Endothelial cell of umbilical vein (primary cell): Measurements from ENCODE around the gene SYNGR3. TPM values are rescaled to one million over a fixed set of nuclear protein-coding genes. Genes with fewer than 3 reads are reported as not detected.

Experiments used
- BruUV-seq: library from RNA; stranded (reverse); fragments of 400-500 nt; replicated peaks from 2 replicates; lab custom pipeline; 2021; lab: Mats Ljungman, UMichigan
- CTCF ChIA-PET: fragments of 300-600, 350-600 bp; sonication (Branson Sonifier 250); formaldehyde crosslinking; loops from one replicate; lab custom pipeline; 2021; ENCODE audit warnings: antibody characterized with exemption, inconsistent platforms; lab: Charles Lee
- POLR2A ChIA-PET: fragments of 300-600, 350-600 bp; sonication (Branson Sonifier 250); formaldehyde crosslinking; loops from one replicate; lab custom pipeline; 2021; ENCODE audit warnings: antibody characterized with exemption, inconsistent platforms; lab: Charles Lee
- DNase-seq: peaks from one replicate; pipeline ENCODE4 v3.0.0-alpha.2; 2011; ENCODE audit warnings: low read depth, low spot score
- FAIRE-seq: peaks from 2 replicates; lab custom pipeline; 2011; peaks lifted over from hg19 to GRCh38; lab: Jason Lieb, UNC
- H2AFZ ChIP-seq: 2 replicates; pipeline ENCODE4 v1.6.0; 2012; ENCODE audit warnings: low read depth, low read length, control low read depth, inconsistent platforms
- H3K27ac ChIP-seq: 2 replicates; pipeline ENCODE4 v1.5.1; 2011; ENCODE audit warnings: low read depth, mild to moderate bottlenecking, control low read depth, low read length, moderate library complexity; ENCODE audit not compliant: insufficient read depth
- H3K27me3 ChIP-seq, 2 experiments: 2 replicates each; pipeline versions ENCODE4 v1.6.0 to v1.6.1; 2011; ENCODE audit warnings: low read length in 2 of 2, mixed read lengths in 1 of 2; ENCODE audit not compliant: control insufficient read depth in 2 of 2, insufficient read depth in 2 of 2
- H3K36me3 ChIP-seq, 2 experiments: 2 replicates in 1 of 2; 3 replicates in 1 of 2; pipeline ENCODE4 v1.5.1; 2011; ENCODE audit warnings: low read length in 2 of 2, mild to moderate bottlenecking in 1 of 2, moderate library complexity in 1 of 2; ENCODE audit not compliant: control insufficient read depth in 2 of 2, insufficient read depth in 2 of 2; ENCODE audit errors: extremely low read depth in 1 of 2
- H3K4me1 ChIP-seq: 3 replicates; pipeline ENCODE4 v1.5.1; 2011; ENCODE audit warnings: mild to moderate bottlenecking, low read length; ENCODE audit not compliant: control insufficient read depth, insufficient read depth; ENCODE audit errors: extremely low read depth
- H3K4me2 ChIP-seq: 2 replicates; pipeline ENCODE4 v1.6.1; 2011; ENCODE audit warnings: low read length, control low read depth, mixed read lengths; ENCODE audit not compliant: insufficient read depth
- H3K4me3 ChIP-seq, 3 experiments: fragments of 200-600 bp in 1 of 3; sonication (generic), shearing (Covaris generic) in 1 of 3; replicated peaks in 1 of 3; 2 replicates each; pipeline ENCODE4 v1.5.1; 2011 to 2016; ENCODE audit warnings: control low read depth in 3 of 3, low read length in 3 of 3, mild to moderate bottlenecking in 2 of 3, inconsistent platforms in 1 of 3, low read depth in 1 of 3, moderate library complexity in 1 of 3; ENCODE audit not compliant: insufficient read depth in 1 of 3
- H3K79me2 ChIP-seq: 2 replicates; pipeline ENCODE4 v1.6.0; 2012; ENCODE audit warnings: low read length, inconsistent platforms; ENCODE audit not compliant: control insufficient read depth, insufficient read depth
- H3K9ac ChIP-seq: replicated peaks from 2 replicates; pipeline ENCODE3; 2011; ENCODE audit warnings: low read length, control low read depth; ENCODE audit not compliant: insufficient read depth; ENCODE audit errors: extremely low read depth
- H3K9me1 ChIP-seq: replicated peaks from 3 replicates; pipeline ENCODE4 v1.6.0; 2011; ENCODE audit warnings: mild to moderate bottlenecking, low read length; ENCODE audit not compliant: control insufficient read depth, insufficient read depth; ENCODE audit errors: extremely low read depth
- H3K9me3 ChIP-seq: replicated peaks from 2 replicates; pipeline ENCODE4 v1.5.1; 2012; ENCODE audit warnings: low read length, inconsistent platforms; ENCODE audit not compliant: control insufficient read depth, insufficient read depth
- H4K20me1 ChIP-seq: replicated peaks from 2 replicates; pipeline ENCODE3; 2011; ENCODE audit warnings: mild to moderate bottlenecking, low read length; ENCODE audit not compliant: control insufficient read depth, insufficient read depth; ENCODE audit errors: extremely low read depth
- EZH2 ChIP-seq: IDR thresholded peaks from 2 replicates; pipeline ENCODE4 v1.6.1; 2012; ENCODE audit warnings: borderline replicate concordance, low read depth, mild to moderate bottlenecking, moderate library complexity, low read length, inconsistent platforms; ENCODE audit not compliant: severe bottlenecking
- FOS ChIP-seq: IDR thresholded peaks from 2 replicates; pipeline ENCODE4 v1.6.1; 2011; ENCODE audit warnings: mild to moderate bottlenecking, low read length, moderate library complexity, borderline replicate concordance; ENCODE audit not compliant: insufficient read depth
- GATA2 ChIP-seq: IDR thresholded peaks from 2 replicates; pipeline ENCODE4 v1.7.0; 2011; ENCODE audit warnings: low read depth, mild to moderate bottlenecking, moderate library complexity, mixed read lengths, low read length; ENCODE audit not compliant: insufficient read length, insufficient read depth
- JUN ChIP-seq: IDR thresholded peaks from 2 replicates; pipeline ENCODE4 v1.6.1; 2011; ENCODE audit warnings: borderline replicate concordance, low read depth; ENCODE audit not compliant: insufficient read length, insufficient read depth
- MYC ChIP-seq: IDR thresholded peaks from one replicate; pipeline ENCODE4 v1.6.1; 2011; ENCODE audit warnings: mild to moderate bottlenecking, low read depth, low read length
- POLR2A ChIP-seq: IDR thresholded peaks from 2 replicates; pipeline ENCODE4 v1.6.1; 2012; ENCODE audit warnings: low read depth, mild to moderate bottlenecking, control low read depth, low read length
- POLR2AphosphoS5 ChIP-seq: IDR thresholded peaks from 2 replicates; pipeline ENCODE4 v1.6.1; 2012; ENCODE audit warnings: low read depth, mild to moderate bottlenecking, control low read depth, low read length, moderate library complexity; ENCODE audit not compliant: insufficient read depth
- dilution Hi-C: fragments of 300-500 bp; cut with MboI; formaldehyde crosslinking; loops from one replicate; pipeline ENCODE4 v1.15.0; 2019; ENCODE audit warnings: low sequenced_read_pairs; ENCODE audit not compliant: extremely low pct_ligation_motif_present
- intact Hi-C: fragments of 100-400 bp; cut with micrococcal nuclease; formaldehyde crosslinking; loops from one replicate; pipeline ENCODE4 v1.10.0; 2022
- polyA plus RNA-seq, 4 experiments: library from polyadenylated mRNA; depleted of rRNA in 3 of 4; stranded (reverse) in 3 of 4; unstranded in 1 of 4; fragments of >200 nt; gene quantifications; 2 replicates each; pipeline versions ENCODE4 v1.2.1 to v1.2.3, GENCODE V29; 2011 to 2012; ENCODE audit warnings: missing spikeins in 1 of 4
- total RNA-seq: library from RNA; stranded (reverse); gene quantifications from 2 replicates; pipeline ENCODE4 v1.2.3, GENCODE V29; 2021
- TF ChIP-seq, protein P1 (sequence below), 2 donors: IDR thresholded peaks; 1 replicate in 1 of 2; 2 replicates in 1 of 2; pipeline ENCODE4 v1.5.1; 2011; ENCODE audit warnings: low read length in 2 of 2, mild to moderate bottlenecking in 2 of 2, moderate library complexity in 2 of 2, control low read depth in 1 of 2, inconsistent platforms in 1 of 2, low read depth in 1 of 2; ENCODE audit not compliant: insufficient read depth in 1 of 2; ENCODE audit errors: extremely low read depth in 1 of 2

The SYNGR3 gene
- total and polyA plus RNA-seq, 2 donors (not counting 3 experiments of a cell fraction or from before 2014, with no cell fraction given) = 0.95 to 1.4 TPM

DNA sequence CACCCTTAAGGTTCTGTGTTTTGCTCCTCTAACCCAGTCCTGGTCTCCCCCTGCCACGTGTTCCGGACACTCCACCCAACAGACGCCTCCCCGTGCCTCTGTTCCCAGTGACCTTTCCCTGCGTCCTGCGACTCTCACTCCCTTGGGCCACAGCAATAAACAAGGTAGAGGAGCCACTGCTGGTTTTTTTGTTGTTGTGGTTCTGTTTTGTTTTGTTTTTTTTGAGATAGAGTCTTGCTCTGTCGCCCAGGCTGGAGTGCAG, 26.1 kb downstream of the SYNGR3 start:
- no peak overlapping the region for H3K9ac ChIP-seq
- no peaks in the 10 kb centered on the region for H3K36me3 ChIP-seq
- no peak for TF ChIP-seq GATA2
- no peak for TF ChIP-seq MYC
- TF ChIP-seq EZH2 = no peak
- H3K9me1 ChIP-seq = no peaks in the 10 kb centered on the region
- FAIRE-seq (no peak), DNase-seq (no peak)
- no peak overlapping the region for H3K4me2 ChIP-seq
- no peaks in the 10 kb centered on the region for H4K20me1 ChIP-seq
- intact Hi-C loops = no loop called here
- BruUV-seq = no TSS peak
- CTCF ChIA-PET = interaction anchor here (0.8 to 8.9 kb wide), 9 partner anchors 8 to 131 kb away, joined by 3 to 137 read pairs (median 4); no protein-coding TSS in a partner anchor
- no peak overlapping the region for H2AFZ ChIP-seq
- H3K79me2 ChIP-seq = no peaks in the 10 kb centered on the region
- H3K4me1 ChIP-seq = peaks cover 6% of the 10 kb centered on the region
- H3K9me3 ChIP-seq = no peaks in the 10 kb centered on the region
- H3K27ac ChIP-seq = no peak overlapping the region
- dilution Hi-C loops = no loop called here
- POLR2A ChIA-PET = no interaction called here
- H3K4me3 ChIP-seq = no peak overlapping the region
- peaks cover 4 to 11% of the 10 kb centered on the region in 2 experiments for H3K27me3 ChIP-seq

DNA sequence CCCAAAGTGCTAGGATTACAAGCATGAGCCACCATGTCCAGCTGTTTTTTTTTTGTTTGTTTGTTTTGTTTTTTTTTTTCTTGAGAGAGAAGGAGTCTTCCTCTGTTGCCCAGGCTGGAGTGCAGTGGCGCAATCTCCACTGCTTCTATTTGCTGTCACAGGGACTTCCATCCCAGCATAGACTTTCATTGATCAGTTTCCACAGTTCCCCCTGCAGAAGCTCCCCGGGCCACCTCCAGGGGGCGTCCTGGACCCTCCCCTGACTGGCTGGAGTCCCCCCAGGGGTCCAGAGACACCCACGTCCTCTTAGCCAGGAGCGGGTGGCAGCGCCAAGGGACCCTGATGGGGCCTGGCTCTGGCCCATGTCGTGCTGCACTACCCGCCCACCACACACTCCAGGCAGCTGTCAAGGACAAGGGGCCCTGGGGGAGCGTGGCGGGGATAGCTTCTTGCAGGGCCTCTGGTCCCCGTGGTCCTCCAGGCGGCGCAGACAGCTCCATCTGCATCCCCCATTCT, 26.7 kb downstream of the SYNGR3 start:
- Histone ChIP-seq H3K9ac (no peak overlapping the region), H3K9me1 (no peaks in the 10 kb centered on the region), H4K20me1 (no peaks in the 10 kb centered on the region), H3K4me3 (no peak overlapping the region), H3K4me2 (no peak overlapping the region), H3K9me3 (no peaks in the 10 kb centered on the region), H3K36me3 (no peaks in the 10 kb centered on the region), H3K27ac (no peak overlapping the region), H3K4me1 (peaks cover 6% of the 10 kb centered on the region), H2AFZ (no peak overlapping the region), H3K79me2 (no peaks in the 10 kb centered on the region), H3K27me3 (peaks cover 4 to 11% of the 10 kb centered on the region in 2 experiments)
- FAIRE-seq (no peak), DNase-seq (no peak)
- TF ChIP-seq JUN = no peak
- no peak for TF ChIP-seq POLR2AphosphoS5
- TF ChIP-seq EZH2 = no peak
- TF ChIP-seq, protein P1, sequence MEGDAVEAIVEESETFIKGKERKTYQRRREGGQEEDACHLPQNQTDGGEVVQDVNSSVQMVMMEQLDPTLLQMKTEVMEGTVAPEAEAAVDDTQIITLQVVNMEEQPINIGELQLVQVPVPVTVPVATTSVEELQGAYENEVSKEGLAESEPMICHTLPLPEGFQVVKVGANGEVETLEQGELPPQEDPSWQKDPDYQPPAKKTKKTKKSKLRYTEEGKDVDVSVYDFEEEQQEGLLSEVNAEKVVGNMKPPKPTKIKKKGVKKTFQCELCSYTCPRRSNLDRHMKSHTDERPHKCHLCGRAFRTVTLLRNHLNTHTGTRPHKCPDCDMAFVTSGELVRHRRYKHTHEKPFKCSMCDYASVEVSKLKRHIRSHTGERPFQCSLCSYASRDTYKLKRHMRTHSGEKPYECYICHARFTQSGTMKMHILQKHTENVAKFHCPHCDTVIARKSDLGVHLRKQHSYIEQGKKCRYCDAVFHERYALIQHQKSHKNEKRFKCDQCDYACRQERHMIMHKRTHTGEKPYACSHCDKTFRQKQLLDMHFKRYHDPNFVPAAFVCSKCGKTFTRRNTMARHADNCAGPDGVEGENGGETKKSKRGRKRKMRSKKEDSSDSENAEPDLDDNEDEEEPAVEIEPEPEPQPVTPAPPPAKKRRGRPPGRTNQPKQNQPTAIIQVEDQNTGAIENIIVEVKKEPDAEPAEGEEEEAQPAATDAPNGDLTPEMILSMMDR (IDR thresholded peaks at IDR 0.05; ENCODE audit: extremely low read depth in 1 of 2, insufficient read depth in 1 of 2, low read depth in 1 of 2, low read length in 2 of 2) = peak; percentile 55 to 66
- TF ChIP-seq MYC = no peak
- TF ChIP-seq POLR2A = no peak
- no peak for TF ChIP-seq FOS
- intact Hi-C loops = no loop called here
- ChIA-PET CTCF (interaction anchor here (0.8 to 8.9 kb wide), 8 partner anchors 9 to 130 kb away, joined by 3 to 137 read pairs (median 4); no protein-coding TSS in a partner anchor), POLR2A (no interaction called here)
- BruUV-seq = no TSS peak
- dilution Hi-C loops = no loop called here
